DND-41 (cell line): ENCODE measurements around the gene KCNK4.
"Not testable (repeated sequence)": the region's sequence is repeated elsewhere in the genome, so short reads cannot be mapped to it uniquely, and the experiment has no call there.

Experiments used
- EZH2 ChIP-seq: IDR thresholded peaks from 3 replicates; pipeline ENCODE4 v1.6.1; 2012; ENCODE audit warnings: borderline replicate concordance, low read depth, mild to moderate bottlenecking, moderate library complexity, low read length, inconsistent platforms; ENCODE audit not compliant: severe bottlenecking
- TF ChIP-seq, protein P1 (sequence below): IDR thresholded peaks from 2 replicates; pipeline ENCODE4 v1.5.1; 2012; ENCODE audit warnings: borderline replicate concordance, low read length, moderate library complexity, mild to moderate bottlenecking; ENCODE audit not compliant: poor library complexity, severe bottlenecking; ENCODE audit errors: extremely low read depth

DNA sequence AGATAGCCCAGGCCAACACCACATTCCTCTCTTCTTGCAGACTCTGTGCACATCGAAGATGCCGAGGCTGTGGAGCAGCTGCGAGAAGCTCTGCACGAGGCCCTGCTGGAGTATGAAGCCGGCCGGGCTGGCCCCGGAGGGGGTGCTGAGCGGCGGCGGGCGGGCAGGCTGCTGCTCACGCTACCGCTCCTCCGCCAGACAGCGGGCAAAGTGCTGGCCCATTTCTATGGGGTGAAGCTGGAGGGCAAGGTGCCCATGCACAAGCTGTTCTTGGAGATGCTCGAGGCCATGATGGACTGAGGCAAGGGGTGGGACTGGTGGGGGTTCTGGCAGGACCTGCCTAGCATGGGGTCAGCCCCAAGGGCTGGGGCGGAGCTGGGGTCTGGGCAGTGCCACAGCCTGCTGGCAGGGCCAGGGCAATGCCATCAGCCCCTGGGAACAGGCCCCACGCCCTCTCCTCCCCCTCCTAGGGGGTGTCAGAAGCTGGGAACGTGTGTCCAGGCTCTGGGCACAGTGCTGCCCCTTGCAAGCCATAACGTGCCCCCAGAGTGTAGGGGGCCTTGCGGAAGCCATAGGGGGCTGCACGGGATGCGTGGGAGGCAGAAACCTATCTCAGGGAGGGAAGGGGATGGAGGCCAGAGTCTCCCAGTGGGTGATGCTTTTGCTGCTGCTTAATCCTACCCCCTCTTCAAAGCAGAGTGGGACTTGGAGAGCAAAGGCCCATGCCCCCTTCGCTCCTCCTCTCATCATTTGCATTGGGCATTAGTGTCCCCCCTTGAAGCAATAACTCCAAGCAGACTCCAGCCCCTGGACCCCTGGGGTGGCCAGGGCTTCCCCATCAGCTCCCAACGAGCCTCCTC, 24.8 kb downstream of the KCNK4 start:
- TF ChIP-seq, protein P1, sequence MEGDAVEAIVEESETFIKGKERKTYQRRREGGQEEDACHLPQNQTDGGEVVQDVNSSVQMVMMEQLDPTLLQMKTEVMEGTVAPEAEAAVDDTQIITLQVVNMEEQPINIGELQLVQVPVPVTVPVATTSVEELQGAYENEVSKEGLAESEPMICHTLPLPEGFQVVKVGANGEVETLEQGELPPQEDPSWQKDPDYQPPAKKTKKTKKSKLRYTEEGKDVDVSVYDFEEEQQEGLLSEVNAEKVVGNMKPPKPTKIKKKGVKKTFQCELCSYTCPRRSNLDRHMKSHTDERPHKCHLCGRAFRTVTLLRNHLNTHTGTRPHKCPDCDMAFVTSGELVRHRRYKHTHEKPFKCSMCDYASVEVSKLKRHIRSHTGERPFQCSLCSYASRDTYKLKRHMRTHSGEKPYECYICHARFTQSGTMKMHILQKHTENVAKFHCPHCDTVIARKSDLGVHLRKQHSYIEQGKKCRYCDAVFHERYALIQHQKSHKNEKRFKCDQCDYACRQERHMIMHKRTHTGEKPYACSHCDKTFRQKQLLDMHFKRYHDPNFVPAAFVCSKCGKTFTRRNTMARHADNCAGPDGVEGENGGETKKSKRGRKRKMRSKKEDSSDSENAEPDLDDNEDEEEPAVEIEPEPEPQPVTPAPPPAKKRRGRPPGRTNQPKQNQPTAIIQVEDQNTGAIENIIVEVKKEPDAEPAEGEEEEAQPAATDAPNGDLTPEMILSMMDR = not testable (repeated sequence)
- TF ChIP-seq EZH2 = not testable (repeated sequence)
